GM18508 (cell line): Measurements from ENCODE around the gene RMND1.

Experiments
- ATAC-seq: cut with Tn5 transposase; IDR thresholded peaks from one replicate; pipeline ENCODE4 v1.9.1; 2021; ENCODE audit warnings: moderate number of reproducible peaks; ENCODE audit not compliant: insufficient read depth, unreplicated experiment

RMND1 gene

DNA sequence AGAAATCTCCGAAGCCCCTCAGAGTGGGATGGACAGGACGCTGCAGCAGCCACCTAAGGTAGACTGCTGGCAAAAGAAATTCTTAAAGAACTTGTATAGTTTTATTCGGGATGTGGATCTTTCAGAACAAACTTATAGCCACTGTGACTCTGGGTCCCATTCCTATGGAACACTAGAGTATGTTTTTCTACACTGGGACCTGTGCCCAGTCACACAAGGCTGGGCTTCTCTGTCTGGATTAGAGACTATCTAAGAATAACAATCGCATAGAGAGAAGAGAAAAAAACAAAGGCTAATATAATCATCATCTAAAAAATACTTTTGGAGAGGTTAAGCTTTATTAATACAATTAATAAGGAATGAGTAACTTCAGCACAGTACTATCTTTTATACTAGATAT, 28.9 kb downstream of the RMND1 start:
- no peak for ATAC-seq

DNA sequence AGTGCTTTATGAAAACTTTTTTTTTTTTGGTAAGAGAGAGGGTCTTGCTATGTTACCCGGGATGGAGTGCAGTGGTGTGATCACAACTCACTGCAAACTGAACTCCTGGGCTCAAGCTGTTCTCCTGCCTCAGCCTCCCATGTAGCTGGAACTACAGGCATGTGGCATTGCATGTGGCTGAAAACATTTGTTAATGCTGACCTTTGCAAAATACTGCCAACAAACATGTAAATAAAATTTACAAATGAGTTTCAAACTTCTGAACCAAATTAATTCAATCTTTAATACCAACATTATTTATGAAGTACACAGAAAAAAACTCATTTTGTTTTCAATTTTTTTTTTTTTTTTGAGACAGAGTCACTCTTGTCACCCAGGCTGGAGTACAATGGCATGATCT, 34.4 kb downstream of the RMND1 start:
- no peak for ATAC-seq

DNA sequence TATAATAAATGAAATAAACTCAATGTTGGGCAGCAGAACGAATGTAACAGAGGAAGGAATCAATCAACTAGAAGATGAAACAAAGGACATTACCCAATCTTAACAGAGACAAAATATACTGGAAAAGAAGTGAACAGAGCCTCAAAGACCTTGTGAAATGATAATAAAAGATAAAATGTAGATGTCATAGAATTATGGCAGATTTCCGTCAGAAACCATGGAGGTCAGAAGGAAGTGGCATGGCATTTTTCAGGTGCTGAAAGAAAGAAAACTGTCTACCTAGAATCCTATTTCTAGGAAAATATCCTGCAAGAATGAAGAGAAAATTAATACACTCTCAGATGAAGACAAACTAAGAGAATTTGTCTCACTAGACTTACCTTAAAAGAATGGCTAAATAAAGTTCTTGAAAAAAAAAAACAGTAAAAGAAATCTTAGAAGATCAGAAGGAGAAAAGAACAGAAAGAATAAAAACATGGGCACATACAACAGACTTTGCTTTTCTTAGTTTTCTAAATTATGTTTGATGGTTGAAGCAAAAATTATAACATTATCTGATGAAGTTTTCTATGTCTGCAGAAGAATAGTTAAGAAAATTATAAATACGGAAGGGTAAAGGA, 37.2 kb downstream of the RMND1 start:
- ATAC-seq: no peak

DNA sequence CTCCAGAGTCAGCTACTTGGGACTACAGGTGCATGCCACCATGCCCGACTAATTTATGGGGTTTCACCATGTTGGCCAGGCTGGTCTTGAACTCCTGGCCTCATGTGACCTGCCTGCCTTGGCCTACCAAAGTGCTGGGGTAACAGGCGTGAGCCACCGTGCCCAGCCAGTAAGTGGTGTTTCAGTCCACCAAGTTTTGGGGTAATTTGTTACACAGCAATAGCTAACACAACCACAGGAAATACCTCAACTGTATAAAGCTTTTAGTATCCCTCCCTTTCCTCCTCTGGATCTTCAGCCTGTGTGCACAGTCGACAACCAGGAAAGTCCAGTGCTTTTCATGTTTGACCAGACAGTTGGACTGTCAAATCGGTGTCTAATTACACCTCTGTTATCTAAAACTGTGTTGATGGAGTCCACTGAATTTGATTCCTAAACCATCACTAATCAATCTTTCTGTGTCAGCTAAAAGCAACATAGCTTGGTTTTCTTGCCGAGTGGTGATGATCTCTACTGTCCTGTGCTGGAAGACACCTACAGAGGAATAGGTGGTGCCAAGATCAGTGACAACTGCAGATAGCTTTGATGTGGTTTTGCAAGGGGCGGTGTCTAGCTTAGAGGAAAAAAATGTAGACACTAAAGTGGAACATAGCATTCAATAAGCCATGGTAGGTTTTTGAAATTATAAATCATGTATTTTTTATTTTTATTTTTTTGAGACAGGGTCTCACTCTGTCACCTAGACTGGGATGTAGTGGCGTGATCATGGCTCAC, 38.4 kb downstream of the RMND1 start:
- no peak for ATAC-seq

DNA sequence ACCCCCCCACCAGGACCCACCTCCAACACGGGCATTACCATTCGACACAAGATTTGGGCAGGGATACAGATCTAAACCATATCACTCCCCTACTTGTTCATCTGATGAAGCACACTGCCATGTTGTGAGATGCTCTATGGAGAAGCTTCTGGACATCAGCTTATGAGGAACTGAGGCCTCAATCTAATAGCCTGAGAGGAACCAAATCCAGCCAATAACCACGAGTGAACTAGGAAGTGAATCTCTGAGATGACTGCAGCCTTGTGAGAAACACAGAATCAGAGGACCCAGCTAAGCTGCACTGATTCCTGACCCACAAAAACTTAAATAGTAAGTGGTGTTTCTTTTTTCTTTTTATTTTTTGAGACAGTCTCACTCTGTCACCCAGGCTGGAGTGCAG, 39.0 kb downstream of the RMND1 start:
- ATAC-seq: no peak

DNA sequence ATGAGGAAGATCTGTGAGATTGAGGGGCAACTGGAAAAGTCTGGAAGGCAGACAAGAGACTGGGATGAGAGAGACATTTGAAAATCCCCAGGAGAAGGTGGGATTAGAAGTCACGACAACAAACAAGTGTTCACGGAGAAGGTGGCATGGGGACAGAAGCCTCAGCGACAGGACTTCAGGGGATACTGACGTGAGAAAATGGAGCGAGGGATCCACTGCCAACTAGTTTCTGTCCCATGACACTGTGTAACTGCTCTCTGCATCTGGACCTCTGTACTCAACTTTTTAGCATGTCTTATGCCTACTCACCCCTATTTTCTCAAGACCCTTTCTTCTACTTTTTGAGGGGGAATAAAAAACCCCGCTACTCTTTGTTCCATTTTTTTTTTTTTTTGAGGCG, 42.2 kb downstream of the RMND1 start:
- ATAC-seq: no peak

DNA sequence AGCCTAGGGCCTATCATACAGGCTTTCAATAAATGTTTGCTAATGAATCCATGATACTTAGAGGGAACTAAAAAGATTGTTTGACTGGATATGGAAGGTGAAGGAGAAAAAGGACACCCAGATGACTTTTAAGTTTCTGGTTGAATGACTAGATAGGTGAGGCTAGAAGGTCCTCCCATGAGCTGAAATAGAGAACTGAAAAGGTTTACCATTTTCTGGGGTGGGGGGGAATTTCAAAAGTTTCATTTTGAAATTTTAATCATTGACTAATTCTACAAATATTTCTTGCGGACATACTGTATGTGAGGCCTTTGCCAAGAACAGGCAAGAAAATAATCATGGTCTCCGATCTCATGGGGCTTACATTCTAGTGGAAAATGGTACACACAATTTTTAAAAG, 42.7 kb downstream of the RMND1 start:
- peak; percentile 59 for ATAC-seq

DNA sequence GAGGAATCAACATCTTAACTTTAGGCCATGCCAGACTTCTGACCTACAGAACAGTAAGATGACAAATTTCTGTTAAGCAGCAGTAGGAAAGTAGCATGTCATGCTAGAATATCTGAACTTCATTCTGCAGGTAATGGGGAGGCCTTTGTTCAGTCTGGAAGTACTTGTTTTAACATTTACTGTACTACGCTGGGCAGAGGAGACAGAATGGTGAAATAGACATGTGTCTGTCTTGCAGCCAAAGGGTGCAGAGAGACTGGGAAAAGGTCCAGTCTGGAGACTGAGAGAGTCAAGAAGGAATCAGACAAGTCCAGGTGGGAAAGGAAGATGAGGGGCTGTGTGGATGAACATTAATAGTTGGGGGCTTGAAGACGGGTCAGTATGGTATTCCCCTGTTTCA, 43.1 kb downstream of the RMND1 start:
- ATAC-seq: no peak

DNA sequence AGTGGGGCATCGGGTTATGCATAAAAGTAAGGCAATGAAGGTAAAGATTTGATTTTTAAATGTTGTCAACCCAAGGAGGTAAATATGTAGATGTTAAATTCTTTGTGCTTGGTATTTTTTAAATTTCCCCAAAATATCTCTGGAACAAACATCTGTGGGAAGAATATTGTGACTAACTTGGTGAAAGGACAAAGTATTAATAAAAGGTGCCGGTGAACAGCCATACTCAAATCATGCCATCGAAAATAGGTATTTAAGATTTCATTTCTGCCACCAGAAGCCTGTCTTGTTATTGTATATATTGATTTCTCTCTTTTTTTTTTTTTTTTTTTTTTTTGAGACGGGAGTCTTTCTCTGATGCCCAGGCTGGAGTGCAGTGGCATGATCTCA, 48.0 kb downstream of the RMND1 start:
- ATAC-seq: no peak

DNA sequence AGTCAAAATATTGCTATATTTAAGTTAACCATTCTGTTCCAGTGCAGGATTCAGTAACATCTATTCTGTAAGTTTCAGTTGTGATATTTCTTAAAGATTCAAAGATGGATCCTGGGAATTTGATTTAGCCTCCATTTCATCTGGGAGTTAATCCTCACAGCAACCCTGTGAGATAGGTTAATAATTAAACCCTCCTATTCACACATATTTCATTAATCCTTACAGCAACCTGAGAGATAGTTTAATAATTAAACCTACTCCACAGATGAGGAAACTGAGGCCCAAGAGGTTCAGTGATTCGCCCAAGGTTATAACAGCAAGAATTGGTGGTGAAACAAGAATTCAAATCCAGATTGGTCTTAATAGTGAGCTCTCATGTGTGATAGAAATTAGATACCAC, 49.7 kb downstream of the RMND1 start:
- ATAC-seq: no peak

DNA sequence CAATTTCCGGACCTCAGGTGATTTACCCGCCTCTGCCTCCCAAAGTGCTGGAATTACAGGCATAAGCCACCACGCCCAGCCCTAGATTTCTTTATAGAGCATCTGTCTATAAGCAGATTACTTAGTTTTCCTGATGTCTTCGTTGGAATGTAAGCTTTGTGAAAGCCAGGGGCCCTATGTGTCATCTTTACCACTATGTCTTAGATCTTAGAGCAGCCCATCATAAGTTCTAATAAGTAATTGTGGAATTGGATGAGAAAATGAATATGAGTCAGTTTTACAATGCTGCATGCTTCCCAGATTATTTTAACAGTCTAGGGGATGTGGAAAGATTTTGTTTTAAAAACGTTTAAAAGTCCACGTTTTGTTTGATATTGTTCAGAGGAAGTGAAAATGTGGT, 51.5 kb downstream of the RMND1 start:
- ATAC-seq: no peak

DNA sequence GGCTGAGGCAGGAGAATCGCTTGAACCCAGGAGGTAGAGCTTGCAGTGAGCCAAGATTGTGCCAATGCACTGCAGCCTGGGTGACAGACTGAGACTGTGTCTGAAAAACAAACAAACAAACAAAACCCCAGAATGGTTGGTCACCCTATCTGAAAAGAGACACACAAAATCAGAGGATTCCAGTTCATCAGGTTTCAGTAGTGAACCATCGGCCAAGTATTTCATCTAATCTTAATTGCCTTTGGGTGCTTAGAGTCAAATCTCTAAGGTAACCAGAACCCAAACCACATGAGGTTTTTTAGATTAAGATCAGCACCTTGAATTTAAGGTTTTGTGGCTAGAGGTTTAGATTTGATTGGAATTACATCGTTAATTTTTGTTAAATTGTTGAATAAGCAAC, 52.2 kb downstream of the RMND1 start:
- no peak for ATAC-seq

DNA sequence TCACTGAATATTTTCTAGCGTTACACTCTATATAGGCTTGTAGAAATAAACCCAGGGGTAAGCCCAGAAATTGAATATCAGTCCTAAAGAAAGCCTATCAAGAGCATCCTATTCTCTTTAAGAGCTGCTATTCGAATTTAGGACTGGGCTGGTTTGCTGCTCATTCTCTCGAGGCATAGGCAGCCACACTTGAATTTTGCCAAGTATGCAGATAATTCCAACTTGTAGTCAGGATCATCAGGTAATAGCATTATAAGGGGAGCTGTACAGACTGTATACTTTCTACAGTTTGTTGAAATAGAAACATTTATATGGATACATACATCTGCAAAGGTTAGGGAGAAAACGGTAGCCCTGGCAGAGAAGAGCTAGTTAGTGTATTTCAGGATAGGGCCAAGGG, 58.5 kb downstream of the RMND1 start:
- no peak for ATAC-seq

DNA sequence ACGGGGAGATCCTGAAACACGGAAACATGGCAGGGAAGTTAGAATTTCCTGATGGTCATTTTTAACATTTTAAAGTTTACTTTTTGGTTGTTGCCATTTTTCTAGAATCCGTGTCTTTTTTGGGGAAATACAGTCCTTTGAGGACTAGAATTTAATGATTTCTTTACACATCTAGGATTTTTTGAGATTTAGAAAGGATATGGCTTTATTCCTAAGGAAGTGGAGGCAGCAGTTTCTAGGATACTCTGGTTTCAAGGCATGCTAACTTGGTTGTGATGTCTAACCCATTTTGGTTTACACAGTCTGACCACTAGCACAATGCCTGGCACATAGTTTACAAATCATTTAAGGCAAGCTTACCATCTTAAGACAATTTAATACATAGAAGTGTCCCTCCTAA, 59.5 kb downstream of the RMND1 start:
- ATAC-seq: no peak

DNA sequence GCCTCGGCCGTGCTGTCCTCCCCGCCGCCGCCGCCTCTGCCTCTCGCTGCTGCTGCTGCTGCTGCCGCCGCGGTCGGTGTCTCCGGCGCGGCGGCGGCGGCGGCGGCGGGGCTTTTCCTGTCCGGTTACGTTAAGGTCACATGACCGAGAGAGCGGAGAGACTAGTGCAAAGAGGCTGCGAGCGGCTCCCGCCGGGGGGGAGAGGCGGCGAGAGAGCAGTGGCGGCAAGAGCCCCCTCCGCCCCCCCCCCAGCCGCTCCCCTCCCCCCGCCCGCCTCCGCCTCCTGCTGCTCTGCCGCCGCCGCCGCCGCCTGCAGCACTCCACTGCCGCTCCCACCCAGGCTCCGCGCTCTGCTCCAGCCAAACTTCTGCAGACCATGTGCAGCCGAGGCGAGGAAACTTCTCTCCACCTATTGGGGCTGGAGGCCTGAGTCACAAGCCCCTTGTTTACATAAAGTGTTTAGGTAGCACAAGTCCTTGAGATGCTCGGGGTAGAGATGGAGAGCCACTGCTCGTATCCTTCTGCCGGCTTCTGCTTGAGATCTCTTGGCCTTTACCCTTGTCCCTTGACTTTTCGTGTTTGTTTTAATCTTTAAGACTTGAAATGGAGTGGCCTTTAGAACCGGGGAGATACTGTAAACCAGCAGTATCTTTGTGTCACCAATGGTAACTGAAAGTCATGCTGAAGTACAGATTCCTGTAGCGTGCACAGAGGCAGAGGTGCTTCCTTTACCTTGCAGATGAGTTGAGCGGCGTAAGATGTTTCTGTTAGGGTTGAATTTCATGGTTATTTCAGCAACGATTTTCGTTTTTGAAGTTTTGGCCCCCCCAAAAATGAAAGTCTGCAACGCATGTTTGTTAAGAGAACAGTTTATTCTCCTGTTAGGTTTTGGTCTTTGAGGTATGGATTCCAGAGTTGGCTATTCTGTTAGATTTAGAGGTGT, 60.2 kb downstream of the RMND1 start, which contains the start of gene ZBTB2:
TSS of gene ZBTB2 (minus strand) at position 89 of the 943 bp plus-strand sequence. CDS start 17,922 bp downstream, outside the sequence.
- ATAC-seq: no peak

DNA sequence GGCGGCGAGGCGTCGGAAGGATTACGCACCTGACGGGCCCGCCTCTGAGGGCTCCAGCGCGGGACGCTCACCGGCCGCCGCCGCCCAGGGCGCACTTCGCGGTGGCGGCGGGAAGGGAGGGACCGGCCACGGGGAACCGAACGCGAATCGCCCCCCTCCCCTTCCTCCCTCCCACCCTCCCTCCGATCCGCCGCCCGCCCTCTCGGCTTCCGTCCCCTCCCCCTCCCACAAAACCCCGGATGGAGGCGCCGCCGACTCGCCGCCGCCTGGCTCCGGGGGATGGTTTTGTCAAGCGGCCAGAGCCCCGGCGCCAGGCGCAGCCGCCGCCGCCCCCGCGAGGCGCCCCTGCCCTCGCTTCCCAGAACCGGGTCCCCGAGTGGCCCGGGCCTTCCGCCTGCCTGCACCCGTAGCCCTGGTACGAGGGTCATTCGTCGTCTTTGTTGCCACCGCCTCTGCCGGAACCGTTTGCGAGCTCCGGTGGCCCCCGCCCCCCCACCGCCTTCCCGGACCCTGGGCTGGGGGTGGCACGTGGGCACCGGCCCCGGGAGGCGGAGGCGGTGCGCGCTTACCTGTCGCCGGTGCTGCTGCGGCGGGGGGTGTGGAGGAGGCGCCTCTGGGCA, 61.0 kb downstream of the RMND1 start:
- no peak for ATAC-seq

DNA sequence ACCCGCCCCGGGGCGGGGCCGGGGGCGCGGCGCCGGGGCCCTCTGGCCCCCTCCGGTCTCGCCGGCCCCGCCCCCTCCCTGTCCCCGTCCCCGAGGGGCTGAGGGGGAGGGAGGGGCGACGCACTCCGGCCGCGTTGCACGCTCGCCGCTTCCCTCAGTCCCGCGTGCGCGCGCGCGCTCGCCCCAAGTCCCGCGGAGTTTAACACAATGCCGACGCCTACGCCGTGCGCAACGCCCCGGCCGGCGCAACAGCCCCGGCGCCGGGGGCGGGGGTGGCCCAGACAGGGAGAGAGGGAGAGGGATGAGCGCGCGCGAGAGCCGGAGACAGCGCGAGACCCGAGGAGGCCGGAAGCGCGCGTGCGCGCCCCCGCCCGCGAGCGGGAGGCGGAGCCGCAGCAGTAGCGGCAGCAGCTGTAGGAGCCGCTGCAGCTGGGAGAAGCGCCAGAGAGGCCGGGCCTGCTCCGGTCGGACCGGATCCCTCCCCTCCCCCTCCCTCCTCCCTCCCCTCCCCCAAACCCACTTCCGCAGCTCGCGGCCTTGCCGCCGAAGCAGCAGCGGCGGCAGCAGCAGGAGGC, 61.6 kb downstream of the RMND1 start:
- ATAC-seq: peak; percentile 69

DNA sequence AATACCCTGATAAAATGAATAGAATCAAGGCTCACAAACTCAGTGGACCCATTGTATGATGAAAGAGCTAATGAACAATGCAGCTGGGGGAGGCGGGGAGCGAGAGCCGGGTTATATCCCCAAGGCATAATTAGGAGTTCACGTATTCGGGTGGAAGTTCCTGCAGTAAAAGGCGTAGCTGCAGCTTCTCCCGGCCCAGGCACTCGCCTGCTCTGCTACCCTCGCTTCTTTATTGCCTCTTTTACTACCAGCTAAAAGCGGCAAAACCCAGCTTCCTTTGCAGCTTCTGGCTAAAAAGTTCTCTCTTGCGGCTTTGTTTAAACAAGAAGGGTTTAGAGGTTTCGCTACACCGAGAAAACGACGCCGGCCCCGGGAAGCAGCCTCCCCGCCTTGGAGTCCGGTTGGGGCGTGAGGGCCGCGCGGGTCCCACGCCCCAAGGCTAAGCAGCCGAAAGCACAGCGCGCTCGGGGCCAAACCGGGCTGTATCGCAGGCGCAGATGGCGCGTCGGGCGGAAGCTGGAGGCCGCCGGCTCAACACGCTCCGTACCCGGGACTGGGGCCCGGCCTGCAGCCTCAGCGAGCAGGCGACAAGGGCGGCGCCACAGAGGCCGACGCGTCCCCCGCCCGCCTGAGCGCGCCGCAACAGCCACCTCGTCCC, 62.2 kb downstream of the RMND1 start:
- ATAC-seq: peak; percentile 35

DNA sequence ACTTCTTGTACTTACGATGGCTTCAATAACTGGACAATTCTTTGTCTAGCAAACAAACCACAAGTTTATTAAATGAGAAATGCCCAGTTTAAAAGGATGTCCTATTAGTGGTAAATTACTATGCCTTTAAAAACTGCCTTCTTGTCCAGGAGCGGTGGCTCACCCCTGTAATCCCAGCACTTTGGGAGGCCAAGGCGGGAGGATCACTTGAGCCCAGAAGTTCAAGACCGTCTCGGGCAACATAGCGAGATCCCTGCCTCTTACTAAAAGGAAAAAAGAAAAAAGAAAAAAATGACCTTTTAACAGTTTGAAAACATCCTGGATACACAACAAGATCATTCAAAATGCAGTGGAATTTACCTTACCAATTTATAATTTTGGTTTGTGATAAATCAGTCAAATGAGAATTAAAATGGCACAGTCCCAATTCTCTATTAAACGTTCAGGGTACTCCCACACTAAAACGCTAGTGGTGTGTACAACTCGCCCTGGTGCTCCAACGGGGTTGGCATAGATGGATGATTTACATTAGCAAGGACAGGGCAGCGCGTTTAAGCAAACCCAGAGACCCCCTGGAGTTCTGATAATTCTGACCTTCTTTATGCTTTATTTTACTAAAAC, 62.8 kb downstream of the RMND1 start:
- no peak for ATAC-seq
